Astrocyte of the spinal cord (primary cell): ENCODE data around the gene GCSAM.
A peak's percentile ranks its signal among the peaks of the same experiment; 100 is the strongest.

Experiments used
- DNase-seq: peaks from one replicate; pipeline ENCODE4 v3.0.0; 2011; ENCODE audit warnings: low read depth, low spot score
- H3K4me3 ChIP-seq: 2 replicates; pipeline ENCODE4 v1.5.1; 2011; ENCODE audit warnings: low read depth, mild to moderate bottlenecking, low read length, moderate library complexity
- in situ Hi-C: cut with HindIII; loops from 2 replicates; pipeline ENCODE4 v1.10.0; 2017; ENCODE audit warnings: low sequenced_read_pairs
- TF ChIP-seq, protein P1 (sequence below): IDR thresholded peaks from 2 replicates; pipeline ENCODE4 v1.5.1; 2012; ENCODE audit warnings: low read depth, mild to moderate bottlenecking, low read length, inconsistent platforms

The GCSAM gene

DNA sequence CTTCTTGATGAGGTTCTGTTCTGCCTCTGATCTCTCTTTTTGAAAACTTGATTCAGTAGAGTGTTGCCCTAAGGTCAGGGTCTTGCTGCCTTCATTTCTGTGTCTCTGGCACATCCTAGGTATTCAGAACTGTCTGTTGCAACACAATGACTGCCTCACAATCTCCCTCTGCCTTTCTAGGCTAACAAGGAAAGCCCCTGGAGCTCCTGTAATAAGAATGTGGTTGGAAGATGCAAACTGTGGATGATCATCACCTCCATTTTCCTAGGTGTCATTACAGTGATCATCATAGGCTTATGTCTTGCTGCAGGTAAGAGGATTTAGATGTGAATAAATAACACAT lies 39.9 kb downstream of the GCSAM start:
- in situ Hi-C loops, result no loop called here
- no peak overlapping the region for H3K4me3 ChIP-seq
- no peak for DNase-seq
- TF ChIP-seq, protein P1, sequence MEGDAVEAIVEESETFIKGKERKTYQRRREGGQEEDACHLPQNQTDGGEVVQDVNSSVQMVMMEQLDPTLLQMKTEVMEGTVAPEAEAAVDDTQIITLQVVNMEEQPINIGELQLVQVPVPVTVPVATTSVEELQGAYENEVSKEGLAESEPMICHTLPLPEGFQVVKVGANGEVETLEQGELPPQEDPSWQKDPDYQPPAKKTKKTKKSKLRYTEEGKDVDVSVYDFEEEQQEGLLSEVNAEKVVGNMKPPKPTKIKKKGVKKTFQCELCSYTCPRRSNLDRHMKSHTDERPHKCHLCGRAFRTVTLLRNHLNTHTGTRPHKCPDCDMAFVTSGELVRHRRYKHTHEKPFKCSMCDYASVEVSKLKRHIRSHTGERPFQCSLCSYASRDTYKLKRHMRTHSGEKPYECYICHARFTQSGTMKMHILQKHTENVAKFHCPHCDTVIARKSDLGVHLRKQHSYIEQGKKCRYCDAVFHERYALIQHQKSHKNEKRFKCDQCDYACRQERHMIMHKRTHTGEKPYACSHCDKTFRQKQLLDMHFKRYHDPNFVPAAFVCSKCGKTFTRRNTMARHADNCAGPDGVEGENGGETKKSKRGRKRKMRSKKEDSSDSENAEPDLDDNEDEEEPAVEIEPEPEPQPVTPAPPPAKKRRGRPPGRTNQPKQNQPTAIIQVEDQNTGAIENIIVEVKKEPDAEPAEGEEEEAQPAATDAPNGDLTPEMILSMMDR, result no peak

DNA sequence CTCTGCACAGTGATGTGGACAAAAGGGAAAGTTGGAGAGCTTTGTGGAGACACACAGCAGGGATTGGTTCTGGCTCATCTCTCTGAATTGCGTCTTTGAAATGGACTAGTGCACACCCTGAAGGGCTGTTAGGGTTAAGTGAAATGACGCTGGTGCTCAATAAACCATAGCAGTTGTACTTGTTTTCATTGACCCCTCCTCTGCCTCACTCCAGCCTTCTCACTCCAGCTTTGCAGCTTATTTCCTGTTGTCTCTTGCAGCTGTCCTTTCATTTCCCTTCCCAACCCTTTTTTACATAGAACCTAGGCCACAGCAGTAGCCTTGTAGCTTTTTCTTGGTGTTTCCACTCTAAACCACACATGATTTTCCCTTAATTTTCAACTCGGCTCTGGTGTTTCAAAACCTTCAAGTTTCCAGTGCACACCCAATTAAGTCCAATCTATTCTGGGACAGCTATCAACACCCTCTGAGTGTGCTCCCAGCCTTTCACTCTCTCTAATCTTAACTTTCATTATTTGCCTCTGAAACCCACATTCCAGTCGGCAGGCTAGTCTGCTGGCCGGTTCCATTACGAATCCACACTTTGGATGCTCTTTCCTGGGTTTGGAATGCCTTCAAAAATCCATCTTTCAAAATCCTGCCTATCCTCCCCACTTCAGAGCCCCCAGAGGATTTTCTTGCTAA lies 40.4 kb downstream of the GCSAM start:
- TF ChIP-seq, protein P1, result no peak
- H3K4me3 ChIP-seq, result no peak overlapping the region
- in situ Hi-C loops, result no loop called here
- peak; percentile 55 for DNase-seq

DNA sequence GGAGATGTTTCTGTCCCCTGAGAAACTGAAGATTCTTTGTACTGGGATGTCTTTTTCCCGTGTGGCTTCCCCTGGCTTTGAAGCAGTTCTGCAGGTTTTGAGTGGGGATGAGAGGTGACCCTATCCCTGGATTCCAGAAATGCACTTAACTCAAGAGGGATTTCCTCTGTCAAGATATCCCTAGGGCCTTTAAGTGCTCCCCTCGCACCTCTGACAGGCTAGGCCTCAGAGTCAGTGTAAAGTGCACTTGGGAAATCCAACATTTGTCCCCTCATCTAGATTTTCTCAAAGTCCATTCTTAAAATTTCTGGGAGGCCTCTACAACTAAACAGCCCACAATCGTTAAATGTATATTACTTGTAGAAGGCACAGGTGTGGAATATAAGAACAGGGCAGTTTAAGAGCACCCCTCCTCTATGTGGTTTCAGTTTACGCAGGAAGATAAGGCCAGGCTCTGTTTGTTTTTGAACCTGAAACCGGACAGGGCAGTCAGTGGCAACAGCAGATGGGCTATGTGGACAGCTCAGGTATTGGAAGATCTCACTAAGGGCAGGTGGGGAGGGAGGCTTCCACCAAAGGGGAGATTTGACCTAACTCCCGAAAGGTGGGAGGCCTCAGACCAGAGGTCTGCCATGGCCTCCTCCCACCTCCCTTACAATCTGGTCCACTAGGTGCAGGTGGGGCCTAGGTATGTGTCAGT lies 42.0 kb downstream of the GCSAM start:
- no peak overlapping the region for H3K4me3 ChIP-seq
- in situ Hi-C loops, result no loop called here
- no peak for DNase-seq
- TF ChIP-seq, protein P1, result no peak

DNA sequence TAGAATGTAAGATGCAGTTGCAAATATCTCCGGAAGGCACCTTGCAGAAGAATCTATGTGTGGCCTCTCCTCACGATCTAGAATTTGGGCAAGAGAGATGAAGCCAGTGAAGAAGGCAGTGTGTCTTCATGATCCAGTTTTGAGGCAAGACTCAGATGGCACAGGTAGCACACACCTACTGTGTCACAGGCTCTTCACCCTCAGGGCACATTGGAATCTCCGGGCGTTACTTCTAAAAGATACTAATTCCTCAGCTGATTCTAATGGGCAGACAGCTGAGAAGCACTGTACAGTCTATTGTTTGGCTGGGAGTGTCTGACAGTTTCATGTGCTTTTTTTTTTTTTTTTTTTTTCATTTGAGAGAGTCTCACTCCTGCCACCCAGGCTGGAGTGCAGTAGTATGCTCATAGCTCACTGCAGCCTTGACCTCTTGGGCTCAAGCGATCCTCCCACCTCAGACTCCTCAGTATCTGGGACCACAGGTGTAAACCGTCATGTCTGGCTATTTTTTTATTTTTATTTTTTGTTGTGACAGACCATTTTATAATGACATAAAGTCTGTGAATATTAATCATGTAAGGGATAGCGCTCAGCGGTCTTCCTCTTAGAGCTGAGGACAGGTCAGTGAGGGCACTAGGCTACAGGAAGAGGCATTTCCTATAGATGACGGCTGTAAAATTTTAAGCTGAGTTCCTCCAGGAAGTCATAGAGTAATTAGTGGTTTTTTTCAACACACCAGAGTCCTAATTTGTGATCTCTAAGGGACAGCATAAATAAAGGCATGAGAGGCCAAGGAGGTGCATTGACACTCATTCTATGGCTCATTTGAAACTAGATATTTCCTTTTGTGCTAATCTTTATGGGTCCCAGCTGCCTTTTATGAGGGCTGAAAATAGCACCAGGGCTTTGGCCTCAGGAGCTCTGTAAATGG lies 42.8 kb downstream of the GCSAM start:
- TF ChIP-seq, protein P1, result no peak
- in situ Hi-C loops, result no loop called here
- no peak overlapping the region for H3K4me3 ChIP-seq
- no peak for DNase-seq

DNA sequence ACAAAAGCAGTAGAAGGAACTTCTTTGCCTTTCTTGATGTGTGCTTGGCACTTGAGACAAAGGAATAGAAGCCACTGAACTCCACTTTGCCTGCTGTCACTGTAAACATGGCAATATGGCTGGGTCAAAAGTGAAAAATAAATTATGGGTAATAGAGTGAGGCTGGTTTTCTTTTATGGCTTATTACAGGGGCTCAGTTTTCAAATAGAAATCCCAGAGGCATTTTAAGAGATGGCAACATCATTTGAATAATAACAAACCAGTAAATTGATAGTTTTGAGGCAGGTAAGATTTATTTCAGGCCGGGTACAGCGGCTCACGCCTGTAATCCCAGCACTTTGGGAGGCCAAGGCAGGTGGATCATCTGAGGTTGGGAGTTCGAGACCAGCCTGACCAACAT lies 44.1 kb downstream of the GCSAM start:
- in situ Hi-C loops, result no loop called here
- H3K4me3 ChIP-seq, result no peak overlapping the region
- TF ChIP-seq, protein P1, result no peak
- DNase-seq, result no peak

DNA sequence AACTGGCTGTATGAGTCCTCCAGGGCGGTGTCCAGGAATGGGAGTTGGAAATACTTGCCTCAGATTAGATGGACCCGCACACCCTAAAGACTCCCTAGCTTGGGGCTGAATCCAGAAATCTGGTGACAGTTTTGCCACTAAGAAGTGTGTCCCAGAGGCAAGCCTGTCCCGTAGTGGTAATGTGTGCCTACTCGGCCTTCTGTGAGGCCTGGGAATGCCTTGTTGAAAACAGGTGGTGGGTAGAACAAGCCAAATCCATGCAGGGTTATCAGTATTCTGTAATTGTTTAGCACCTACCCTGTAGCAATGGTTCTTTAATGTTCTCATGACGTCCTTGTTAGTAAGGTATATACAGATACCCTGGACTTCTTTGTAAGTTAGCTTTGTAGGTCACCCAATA lies 45.3 kb downstream of the GCSAM start:
- in situ Hi-C loops, result no loop called here
- peak overlapping the region; percentile 73 for H3K4me3 ChIP-seq
- TF ChIP-seq, protein P1, result no peak

More for the DNA sequence above, 45.3 kb downstream of the GCSAM start:
- no peak for DNase-seq
